HEK293 (cell line): Measurements from ENCODE around the gene BAZ1A.

ENCODE experiments used
- CTCF ChIA-PET: fragments of 350-600 bp; formaldehyde crosslinking; extraction: SDS; loops from one replicate; lab custom pipeline; 2021; ENCODE audit warnings: antibody characterized with exemption; lab: Yijun Ruan, JAX
- POLR2A ChIA-PET: fragments of 300-600 bp; formaldehyde crosslinking; extraction: SDS; loops from one replicate; lab custom pipeline; 2020; ENCODE audit warnings: antibody characterized with exemption, inconsistent platforms; lab: Yijun Ruan, JAX
- H3K27ac ChIP-seq: fragments of 200-500 bp; sonication (Bioruptor generic); 2 replicates; pipeline ENCODE4 v1.5.1; 2014; ENCODE audit warnings: low read depth, low read length, control low read depth, inconsistent platforms; ENCODE audit errors: extremely low read depth
- H3K36me3 ChIP-seq, 2 experiments: fragments of 200-500 bp in 1 of 2; sonication (Bioruptor generic) in 1 of 2; 1 replicate in 1 of 2; 2 replicates in 1 of 2; pipeline ENCODE4 v1.5.1; 2014 to 2017; ENCODE audit warnings: inconsistent platforms in 2 of 2, low read length in 2 of 2; ENCODE audit not compliant: control insufficient read depth in 2 of 2, insufficient read depth in 1 of 2
- H3K4me1 ChIP-seq: fragments of 200-500 bp; sonication (Bioruptor generic); 2 replicates; pipeline ENCODE4 v1.5.1; 2014; ENCODE audit warnings: mild to moderate bottlenecking, low read length, inconsistent platforms; ENCODE audit not compliant: control insufficient read depth, insufficient read depth
- H3K4me3 ChIP-seq: 2 replicates; pipeline ENCODE4 v1.5.1; 2011; ENCODE audit warnings: low read depth, mild to moderate bottlenecking, control low read depth, low read length, moderate library complexity
- H3K9me3 ChIP-seq: fragments of 200-500 bp; sonication (Bioruptor generic); 2 replicates; pipeline ENCODE4 v1.5.1; 2014; ENCODE audit warnings: low read depth, low read length, inconsistent platforms; ENCODE audit not compliant: control insufficient read depth, insufficient read depth
- BCL11A ChIP-seq: fragments of 450-650 bp; formaldehyde crosslinking; IDR thresholded peaks from 2 replicates; pipeline ENCODE4 v1.5.1; 2016; ENCODE audit warnings: low read depth, missing biosample characterization, missing genetic modification characterization
- GFI1B ChIP-seq: fragments of 450-650 bp; formaldehyde crosslinking; IDR thresholded peaks from 2 replicates; pipeline ENCODE4 v1.5.1; 2016; ENCODE audit warnings: missing biosample characterization, missing genetic modification characterization
- ZBTB21 ChIP-seq: fragments of 450-650 bp; formaldehyde crosslinking; IDR thresholded peaks from 2 replicates; pipeline ENCODE4 v1.5.1; 2017; ENCODE audit warnings: missing biosample characterization, missing genetic modification characterization
- ZBTB48 ChIP-seq: fragments of 450-650 bp; formaldehyde crosslinking; IDR thresholded peaks from 2 replicates; pipeline ENCODE4 v1.5.1; 2016; ENCODE audit warnings: missing biosample characterization, missing genetic modification characterization
- ZFP69B ChIP-seq: fragments of 450-650 bp; formaldehyde crosslinking; IDR thresholded peaks from 2 replicates; pipeline ENCODE4 v1.5.1; 2016; ENCODE audit warnings: missing biosample characterization, missing genetic modification characterization
- ZNF16 ChIP-seq: fragments of 450-650 bp; formaldehyde crosslinking; IDR thresholded peaks from 2 replicates; pipeline ENCODE4 v1.5.1; 2016; ENCODE audit warnings: low read depth, missing biosample characterization, missing genetic modification characterization
- ZNF37A ChIP-seq: fragments of 450-650 bp; IDR thresholded peaks from 2 replicates; pipeline ENCODE4 v1.5.1; 2018; ENCODE audit warnings: missing biosample characterization, missing genetic modification characterization
- ZNF433 ChIP-seq: fragments of 450-650 bp; formaldehyde crosslinking; IDR thresholded peaks from 2 replicates; pipeline ENCODE4 v1.5.1; 2016; ENCODE audit warnings: missing biosample characterization, missing genetic modification characterization, low read depth
- ZNF48 ChIP-seq: fragments of 450-650 bp; formaldehyde crosslinking; IDR thresholded peaks from 2 replicates; pipeline ENCODE4 v1.5.1; 2016; ENCODE audit warnings: missing biosample characterization, missing genetic modification characterization
- ZNF701 ChIP-seq: fragments of 450-650 bp; formaldehyde crosslinking; IDR thresholded peaks from 2 replicates; pipeline ENCODE4 v1.5.1; 2016; ENCODE audit warnings: missing biosample characterization, missing genetic modification characterization
- ZNF707 ChIP-seq: fragments of 450-650 bp; formaldehyde crosslinking; IDR thresholded peaks from 2 replicates; pipeline ENCODE4 v1.5.1; 2016; ENCODE audit warnings: missing biosample characterization, missing genetic modification characterization
- ZSCAN16 ChIP-seq: fragments of 450-650 bp; formaldehyde crosslinking; IDR thresholded peaks from 2 replicates; pipeline ENCODE4 v1.5.1; 2016; ENCODE audit warnings: missing biosample characterization, missing genetic modification characterization
- ZSCAN30 ChIP-seq: fragments of 450-650 bp; IDR thresholded peaks from 2 replicates; pipeline ENCODE4 v1.5.1; 2018; ENCODE audit warnings: missing biosample characterization, mild to moderate bottlenecking, missing genetic modification characterization, moderate library complexity
- TF ChIP-seq, protein P1 (sequence below): fragments of 450-650 bp; formaldehyde crosslinking; IDR thresholded peaks from 2 replicates; pipeline ENCODE4 v1.5.1; 2016; ENCODE audit warnings: missing biosample characterization, missing genetic modification characterization
- TF ChIP-seq, protein P2 (sequence below): fragments of 450-650 bp; formaldehyde crosslinking; IDR thresholded peaks from 2 replicates; pipeline ENCODE4 v1.5.1; 2016; ENCODE audit warnings: missing biosample characterization, missing genetic modification characterization
- TF ChIP-seq, protein P3 (sequence below): IDR thresholded peaks from 2 replicates; pipeline ENCODE4 v1.6.1; 2011; ENCODE audit warnings: mild to moderate bottlenecking, low read depth, low read length, borderline replicate concordance
- TF ChIP-seq, protein P4 (sequence below): fragments of 450-650 bp; IDR thresholded peaks from 2 replicates; pipeline ENCODE4 v1.5.1; 2018; ENCODE audit warnings: missing biosample characterization, missing genetic modification characterization
- TF ChIP-seq, protein P5 (sequence below): fragments of 450-650 bp; formaldehyde crosslinking; IDR thresholded peaks from 2 replicates; pipeline ENCODE4 v1.5.1; 2016; ENCODE audit warnings: missing biosample characterization, missing genetic modification characterization, low read depth

Gene BAZ1A

DNA sequence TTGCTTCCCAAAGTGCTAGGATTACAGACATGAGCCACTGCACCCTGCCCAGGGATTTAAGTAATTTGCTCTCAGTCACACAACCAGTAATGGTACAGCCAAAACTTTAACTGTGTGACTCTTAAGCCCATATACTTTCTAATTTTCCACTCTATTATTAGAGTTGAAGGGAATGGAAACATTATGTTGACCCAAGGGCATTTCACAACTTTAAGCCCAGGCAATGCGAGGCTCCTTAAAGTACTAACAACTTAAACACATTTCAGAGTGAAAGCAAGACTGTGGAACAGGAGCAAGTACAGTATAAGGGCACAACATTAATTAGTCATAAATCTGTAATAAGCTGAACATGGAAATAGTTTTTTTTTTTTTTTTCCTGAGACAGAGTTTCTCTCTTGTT, 39.8 kb downstream of the BAZ1A start:
- POLR2A ChIA-PET, result no interaction called here
- CTCF ChIA-PET, result interaction anchor here (0.6 kb wide), 1 partner anchor 16 kb away, joined by 3 read pairs; no protein-coding TSS in a partner anchor
- Histone ChIP-seq H3K4me1 (0 out of 2 replicates have a peak, but pooled peaks cover 4% of the 10 kb centered on the region), H3K9me3 (no peaks in the 10 kb centered on the region), H3K4me3 (no peak overlapping the region), H3K27ac (no peak overlapping the region), H3K36me3 (peaks cover 0 to 4% of the 10 kb centered on the region in 2 experiments; a peak in 1 of 3 replicates)
- TF ChIP-seq BCL11A (tag by site-specific recombination), result no peak
- no peak for TF ChIP-seq ZNF37A (tag by site-specific recombination)
- no peak for TF ChIP-seq ZNF701 (tag by site-specific recombination)
- TF ChIP-seq ZBTB21, result no peak
- TF ChIP-seq ZSCAN30, result no peak
- no peak for TF ChIP-seq ZNF433
- TF ChIP-seq ZFP69B (tag by site-specific recombination), result no peak

DNA sequence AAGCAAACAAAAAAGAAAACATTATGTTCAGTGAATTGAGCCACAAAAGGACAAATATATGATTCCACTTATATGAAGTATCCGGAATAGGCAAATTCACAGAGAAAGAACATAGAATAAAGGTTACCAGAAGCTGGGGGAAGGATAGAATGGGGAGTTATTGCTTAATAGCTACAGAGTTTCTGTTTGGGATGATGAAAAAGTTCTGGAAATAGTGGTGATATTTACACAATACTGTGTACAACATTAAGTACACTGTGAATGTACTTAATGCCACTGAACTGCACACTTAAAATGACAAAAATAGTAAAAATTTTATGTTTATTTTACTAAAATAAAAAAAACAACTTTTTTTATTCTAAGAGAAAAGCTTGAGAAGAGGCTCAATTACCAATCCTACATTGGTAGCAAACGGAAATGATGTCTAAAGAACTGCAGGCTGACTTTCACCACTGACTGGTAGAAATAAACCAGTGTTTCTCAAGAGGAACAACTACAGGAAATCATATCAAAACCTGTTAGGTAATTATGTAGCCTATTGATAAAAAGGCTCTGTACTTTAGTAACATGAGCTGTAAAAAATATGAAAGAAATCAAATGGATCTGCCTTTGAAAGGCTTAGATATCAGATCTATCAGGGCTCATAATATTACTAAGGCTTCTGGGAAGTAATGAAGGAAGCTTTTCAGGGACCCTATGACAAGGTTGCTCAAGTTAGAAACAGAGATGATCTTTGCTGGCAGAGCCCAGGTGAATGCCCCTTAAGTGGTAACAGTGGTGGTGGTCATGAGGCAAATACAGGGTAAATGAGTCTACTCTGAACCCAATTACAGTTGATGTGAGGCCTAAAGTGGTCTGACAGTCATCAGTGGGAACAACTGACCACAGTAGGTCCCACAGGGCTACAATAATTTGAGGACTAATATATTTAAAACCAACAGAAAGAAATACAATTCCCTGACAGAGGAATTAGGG, 41.3 kb downstream of the BAZ1A start:
- 0 out of 2 replicates have a peak, but pooled peaks cover 4% of the 10 kb centered on the region for H3K4me1 ChIP-seq
- ChIA-PET POLR2A (interaction anchor here (0.6 kb wide), 1 partner anchor 15 kb away, joined by 6 read pairs; no protein-coding TSS in a partner anchor), CTCF (no interaction called here)
- H3K36me3 ChIP-seq, result peaks cover 0 to 4% of the 10 kb centered on the region in 2 experiments; a peak in 1 of 3 replicates
- H3K4me3 ChIP-seq, result no peak overlapping the region
- TF ChIP-seq ZBTB48 (tag by site-specific recombination), result no peak
- TF ChIP-seq ZNF701 (tag by site-specific recombination), result no peak
- TF ChIP-seq, protein P1, sequence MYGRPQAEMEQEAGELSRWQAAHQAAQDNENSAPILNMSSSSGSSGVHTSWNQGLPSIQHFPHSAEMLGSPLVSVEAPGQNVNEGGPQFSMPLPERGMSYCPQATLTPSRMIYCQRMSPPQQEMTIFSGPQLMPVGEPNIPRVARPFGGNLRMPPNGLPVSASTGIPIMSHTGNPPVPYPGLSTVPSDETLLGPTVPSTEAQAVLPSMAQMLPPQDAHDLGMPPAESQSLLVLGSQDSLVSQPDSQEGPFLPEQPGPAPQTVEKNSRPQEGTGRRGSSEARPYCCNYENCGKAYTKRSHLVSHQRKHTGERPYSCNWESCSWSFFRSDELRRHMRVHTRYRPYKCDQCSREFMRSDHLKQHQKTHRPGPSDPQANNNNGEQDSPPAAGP (tag by site-specific recombination), result no peak
- TF ChIP-seq ZNF48, result no peak
- TF ChIP-seq ZNF16 (tag by site-specific recombination), result no peak
- TF ChIP-seq, protein P2, sequence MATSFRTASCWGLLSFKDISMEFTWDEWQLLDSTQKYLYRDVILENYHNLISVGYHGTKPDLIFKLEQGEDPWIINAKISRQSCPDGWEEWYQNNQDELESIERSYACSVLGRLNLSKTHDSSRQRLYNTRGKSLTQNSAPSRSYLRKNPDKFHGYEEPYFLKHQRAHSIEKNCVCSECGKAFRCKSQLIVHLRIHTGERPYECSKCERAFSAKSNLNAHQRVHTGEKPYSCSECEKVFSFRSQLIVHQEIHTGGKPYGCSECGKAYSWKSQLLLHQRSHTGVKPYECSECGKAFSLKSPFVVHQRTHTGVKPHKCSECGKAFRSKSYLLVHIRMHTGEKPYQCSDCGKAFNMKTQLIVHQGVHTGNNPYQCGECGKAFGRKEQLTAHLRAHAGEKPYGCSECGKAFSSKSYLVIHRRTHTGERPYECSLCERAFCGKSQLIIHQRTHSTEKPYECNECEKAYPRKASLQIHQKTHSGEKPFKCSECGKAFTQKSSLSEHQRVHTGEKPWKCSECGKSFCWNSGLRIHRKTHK, result no peak
- TF ChIP-seq, protein P3, sequence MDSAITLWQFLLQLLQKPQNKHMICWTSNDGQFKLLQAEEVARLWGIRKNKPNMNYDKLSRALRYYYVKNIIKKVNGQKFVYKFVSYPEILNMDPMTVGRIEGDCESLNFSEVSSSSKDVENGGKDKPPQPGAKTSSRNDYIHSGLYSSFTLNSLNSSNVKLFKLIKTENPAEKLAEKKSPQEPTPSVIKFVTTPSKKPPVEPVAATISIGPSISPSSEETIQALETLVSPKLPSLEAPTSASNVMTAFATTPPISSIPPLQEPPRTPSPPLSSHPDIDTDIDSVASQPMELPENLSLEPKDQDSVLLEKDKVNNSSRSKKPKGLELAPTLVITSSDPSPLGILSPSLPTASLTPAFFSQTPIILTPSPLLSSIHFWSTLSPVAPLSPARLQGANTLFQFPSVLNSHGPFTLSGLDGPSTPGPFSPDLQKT, result no peak
- no peak overlapping the region for H3K27ac ChIP-seq
- no peaks in the 10 kb centered on the region; the same call in 1 of the 2 replicates for H3K9me3 ChIP-seq

DNA sequence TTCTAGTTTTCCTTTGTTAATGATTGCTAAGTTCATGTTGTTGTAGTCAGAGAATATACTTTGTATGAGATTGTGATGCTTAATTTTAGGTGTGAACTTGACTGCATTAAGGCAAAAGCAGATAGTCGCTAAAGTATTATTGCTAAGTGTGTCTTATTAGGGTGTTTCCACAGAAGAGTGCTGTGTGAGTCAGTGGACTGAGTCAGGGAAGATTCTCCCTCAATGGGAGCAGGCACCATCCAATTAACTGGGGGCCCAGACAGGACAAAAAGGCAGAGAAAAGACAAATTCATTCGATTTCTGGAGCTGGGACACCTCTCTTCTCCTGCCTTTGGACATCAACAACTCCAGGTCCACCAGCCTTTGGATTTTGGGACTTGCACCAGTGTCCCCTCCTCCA, 48.5 kb downstream of the BAZ1A start:
- POLR2A ChIA-PET, result no interaction called here

More for the DNA sequence above, 48.5 kb downstream of the BAZ1A start:
- Histone ChIP-seq H3K4me1 (no peaks in the 10 kb centered on the region), H3K4me3 (no peak overlapping the region), H3K36me3 (peaks cover 21 to 30% of the 10 kb centered on the region in 2 experiments; a peak in 2 of 3 replicates), H3K9me3 (no peaks in the 10 kb centered on the region; the same call in 1 of the 2 replicates), H3K27ac (no peak overlapping the region)
- TF ChIP-seq ZNF37A (tag by site-specific recombination) (no peak), ZNF707 (tag by site-specific recombination) (no peak), ZSCAN16 (tag by site-specific recombination) (no peak), GFI1B (tag by site-specific recombination) (no peak)
- TF ChIP-seq, protein P4, sequence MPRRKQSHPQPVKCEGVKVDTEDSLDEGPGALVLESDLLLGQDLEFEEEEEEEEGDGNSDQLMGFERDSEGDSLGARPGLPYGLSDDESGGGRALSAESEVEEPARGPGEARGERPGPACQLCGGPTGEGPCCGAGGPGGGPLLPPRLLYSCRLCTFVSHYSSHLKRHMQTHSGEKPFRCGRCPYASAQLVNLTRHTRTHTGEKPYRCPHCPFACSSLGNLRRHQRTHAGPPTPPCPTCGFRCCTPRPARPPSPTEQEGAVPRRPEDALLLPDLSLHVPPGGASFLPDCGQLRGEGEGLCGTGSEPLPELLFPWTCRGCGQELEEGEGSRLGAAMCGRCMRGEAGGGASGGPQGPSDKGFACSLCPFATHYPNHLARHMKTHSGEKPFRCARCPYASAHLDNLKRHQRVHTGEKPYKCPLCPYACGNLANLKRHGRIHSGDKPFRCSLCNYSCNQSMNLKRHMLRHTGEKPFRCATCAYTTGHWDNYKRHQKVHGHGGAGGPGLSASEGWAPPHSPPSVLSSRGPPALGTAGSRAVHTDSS (tag by site-specific recombination), result no peak
- TF ChIP-seq, protein P5, sequence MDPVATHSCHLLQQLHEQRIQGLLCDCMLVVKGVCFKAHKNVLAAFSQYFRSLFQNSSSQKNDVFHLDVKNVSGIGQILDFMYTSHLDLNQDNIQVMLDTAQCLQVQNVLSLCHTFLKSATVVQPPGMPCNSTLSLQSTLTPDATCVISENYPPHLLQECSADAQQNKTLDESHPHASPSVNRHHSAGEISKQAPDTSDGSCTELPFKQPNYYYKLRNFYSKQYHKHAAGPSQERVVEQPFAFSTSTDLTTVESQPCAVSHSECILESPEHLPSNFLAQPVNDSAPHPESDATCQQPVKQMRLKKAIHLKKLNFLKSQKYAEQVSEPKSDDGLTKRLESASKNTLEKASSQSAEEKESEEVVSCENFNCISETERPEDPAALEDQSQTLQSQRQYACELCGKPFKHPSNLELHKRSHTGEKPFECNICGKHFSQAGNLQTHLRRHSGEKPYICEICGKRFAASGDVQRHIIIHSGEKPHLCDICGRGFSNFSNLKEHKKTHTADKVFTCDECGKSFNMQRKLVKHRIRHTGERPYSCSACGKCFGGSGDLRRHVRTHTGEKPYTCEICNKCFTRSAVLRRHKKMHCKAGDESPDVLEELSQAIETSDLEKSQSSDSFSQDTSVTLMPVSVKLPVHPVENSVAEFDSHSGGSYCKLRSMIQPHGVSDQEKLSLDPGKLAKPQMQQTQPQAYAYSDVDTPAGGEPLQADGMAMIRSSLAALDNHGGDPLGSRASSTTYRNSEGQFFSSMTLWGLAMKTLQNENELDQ, result no peak
- CTCF ChIA-PET, result no interaction called here
